DND-41 (cell line): ENCODE results near the gene COLEC12.

Source experiments
- ATAC-seq: fragments of 200-7000 bp; cut with Tn5 transposase; 3 replicates; pipeline ENCODE4 v1.9.1; 2021; ENCODE audit warnings: low read depth; ENCODE audit not compliant: insufficient read depth
- DNase-seq: peaks from one replicate; pipeline ENCODE4 v3.0.0-alpha.2; 2020
- H2AFZ ChIP-seq: 2 replicates; pipeline ENCODE4 v1.6.0; 2012; ENCODE audit warnings: low read depth, low read length
- H3K27ac ChIP-seq: 2 replicates; pipeline ENCODE4 v1.5.1; 2012; ENCODE audit warnings: low read length, inconsistent platforms
- H3K27me3 ChIP-seq: fragments of 200-600 bp; sonication (generic); 2 replicates; pipeline ENCODE4 v1.6.0; 2012; ENCODE audit warnings: low read length, mild to moderate bottlenecking, inconsistent platforms; ENCODE audit not compliant: insufficient read depth, poor library complexity
- H3K36me3 ChIP-seq: 2 replicates; pipeline ENCODE4 v1.5.1; 2012; ENCODE audit warnings: low read length, inconsistent platforms; ENCODE audit not compliant: insufficient read depth
- H3K4me1 ChIP-seq: 2 replicates; pipeline ENCODE4 v1.5.1; 2012; ENCODE audit warnings: mild to moderate bottlenecking, low read length; ENCODE audit not compliant: insufficient read depth
- H3K4me2 ChIP-seq: 2 replicates; pipeline ENCODE4 v1.6.0; 2012; ENCODE audit warnings: mild to moderate bottlenecking, moderate library complexity, low read length, inconsistent platforms; ENCODE audit not compliant: insufficient read depth
- H3K4me3 ChIP-seq, 2 experiments: fragments of 200-600 bp in 1 of 2; shearing (Covaris generic) in 1 of 2; 2 replicates each; pipeline ENCODE4 v1.5.1; 2012 to 2016; ENCODE audit warnings: inconsistent platforms in 2 of 2, low read length in 2 of 2, mild to moderate bottlenecking in 2 of 2, low read depth in 1 of 2, moderate library complexity in 1 of 2
- H3K79me2 ChIP-seq: 2 replicates; pipeline ENCODE4 v1.6.0; 2012; ENCODE audit warnings: low read length, inconsistent platforms; ENCODE audit not compliant: insufficient read depth
- H3K9ac ChIP-seq: 2 replicates; pipeline ENCODE4 v1.6.0; 2012; ENCODE audit warnings: low read depth, mild to moderate bottlenecking, inconsistent platforms, low read length, moderate library complexity
- H3K9me3 ChIP-seq: 2 replicates; pipeline ENCODE4 v1.5.1; 2012; ENCODE audit warnings: low read length, moderate library complexity, mild to moderate bottlenecking, inconsistent platforms; ENCODE audit not compliant: insufficient read depth, severe bottlenecking
- H4K20me1 ChIP-seq: 2 replicates; pipeline ENCODE4 v1.6.0; 2012; ENCODE audit warnings: low read length; ENCODE audit not compliant: insufficient read depth
- CTCF ChIP-seq: IDR thresholded peaks from 2 replicates; pipeline ENCODE4 v1.5.1; 2012; ENCODE audit warnings: borderline replicate concordance, low read length, moderate library complexity, mild to moderate bottlenecking; ENCODE audit not compliant: poor library complexity, severe bottlenecking; ENCODE audit errors: extremely low read depth
- EZH2 ChIP-seq: IDR thresholded peaks from 3 replicates; pipeline ENCODE4 v1.6.1; 2012; ENCODE audit warnings: borderline replicate concordance, low read depth, mild to moderate bottlenecking, moderate library complexity, low read length, inconsistent platforms; ENCODE audit not compliant: severe bottlenecking

The COLEC12 gene

GRCh38 chr18:424071-424661 lies 76.3 kb downstream of the COLEC12 start:
- H3K4me3 ChIP-seq: no peak overlapping the region
- H4K20me1 ChIP-seq: no peaks in the 10 kb centered on the region
- peaks cover 3% of the 10 kb centered on the region for H3K27me3 ChIP-seq
- no peak overlapping the region for H3K9ac ChIP-seq
- H3K4me2 ChIP-seq: no peak overlapping the region
- DNase-seq: no peak
- H2AFZ ChIP-seq: no peak overlapping the region
- no peaks in the 10 kb centered on the region for H3K79me2 ChIP-seq
- H3K27ac ChIP-seq: no peak overlapping the region
- no peaks in the 10 kb centered on the region for H3K4me1 ChIP-seq
- no peaks in the 10 kb centered on the region for H3K9me3 ChIP-seq
- no peak for ATAC-seq
- no peaks in the 10 kb centered on the region for H3K36me3 ChIP-seq
- no peak for TF ChIP-seq CTCF
- TF ChIP-seq EZH2: no peak

GRCh38 chr18:422966-423365 lies 77.5 kb downstream of the COLEC12 start:
- Histone ChIP-seq H3K9ac (no peak overlapping the region), H3K4me1 (no peaks in the 10 kb centered on the region), H4K20me1 (no peaks in the 10 kb centered on the region), H3K9me3 (no peaks in the 10 kb centered on the region), H3K79me2 (no peaks in the 10 kb centered on the region), H3K27me3 (peaks cover 3% of the 10 kb centered on the region), H3K4me2 (no peak overlapping the region), H2AFZ (no peak overlapping the region), H3K27ac (no peak overlapping the region), H3K36me3 (no peaks in the 10 kb centered on the region), H3K4me3 (no peak overlapping the region)
- DNase-seq (no peak), ATAC-seq (no peak)
- TF ChIP-seq EZH2: no peak
- no peak for TF ChIP-seq CTCF

- Histone ChIP-seq H3K4me1 (no peaks in the 10 kb centered on the region), H3K9ac (no peak overlapping the region), H3K4me3 (no peak overlapping the region), H3K27ac (no peak overlapping the region), H3K9me3 (no peaks in the 10 kb centered on the region), H3K79me2 (no peaks in the 10 kb centered on the region), H3K36me3 (no peaks in the 10 kb centered on the region), H3K4me2 (no peak overlapping the region), H3K27me3 (peaks cover 3% of the 10 kb centered on the region), H2AFZ (no peak overlapping the region), H4K20me1 (no peaks in the 10 kb centered on the region)
- no peak for TF ChIP-seq CTCF
- TF ChIP-seq EZH2: no peak
- DNase-seq (no peak), ATAC-seq (no peak)
Observed at GRCh38 chr18:421247-422155, 79.0 kb downstream of the COLEC12 start.
